Prostate gland (tissue), 2 donors: ENCODE measurements around the gene LYPD8.

Experiments used
- POLR2A ChIP-seq: fragments of 450-650 bp; IDR thresholded peaks from one replicate; pipeline ENCODE4 v1.6.1; 2016; ENCODE audit warnings: antibody characterized with exemption, mild to moderate bottlenecking
- POLR2AphosphoS5 ChIP-seq: sonication (generic); formaldehyde crosslinking; IDR thresholded peaks from one replicate; pipeline ENCODE4 v1.6.1; 2017; ENCODE audit warnings: antibody characterized with exemption
- TF ChIP-seq, protein P1 (sequence below), 4 experiments: fragments of 200-600 bp in 2 of 4; fragments of 450-650 bp in 2 of 4; sonication (generic) in 2 of 4; IDR thresholded peaks; 1 replicate in 3 of 4; 2 replicates in 1 of 4; pipeline ENCODE4 v1.5.1; 2016 to 2019; ENCODE audit warnings: antibody characterized with exemption in 4 of 4, mild to moderate bottlenecking in 2 of 4, moderate library complexity in 2 of 4

GRCh38 chr1:248758352-248758751 is 2.8 kb upstream of the LYPD8 start:
- TF ChIP-seq, protein P1, sequence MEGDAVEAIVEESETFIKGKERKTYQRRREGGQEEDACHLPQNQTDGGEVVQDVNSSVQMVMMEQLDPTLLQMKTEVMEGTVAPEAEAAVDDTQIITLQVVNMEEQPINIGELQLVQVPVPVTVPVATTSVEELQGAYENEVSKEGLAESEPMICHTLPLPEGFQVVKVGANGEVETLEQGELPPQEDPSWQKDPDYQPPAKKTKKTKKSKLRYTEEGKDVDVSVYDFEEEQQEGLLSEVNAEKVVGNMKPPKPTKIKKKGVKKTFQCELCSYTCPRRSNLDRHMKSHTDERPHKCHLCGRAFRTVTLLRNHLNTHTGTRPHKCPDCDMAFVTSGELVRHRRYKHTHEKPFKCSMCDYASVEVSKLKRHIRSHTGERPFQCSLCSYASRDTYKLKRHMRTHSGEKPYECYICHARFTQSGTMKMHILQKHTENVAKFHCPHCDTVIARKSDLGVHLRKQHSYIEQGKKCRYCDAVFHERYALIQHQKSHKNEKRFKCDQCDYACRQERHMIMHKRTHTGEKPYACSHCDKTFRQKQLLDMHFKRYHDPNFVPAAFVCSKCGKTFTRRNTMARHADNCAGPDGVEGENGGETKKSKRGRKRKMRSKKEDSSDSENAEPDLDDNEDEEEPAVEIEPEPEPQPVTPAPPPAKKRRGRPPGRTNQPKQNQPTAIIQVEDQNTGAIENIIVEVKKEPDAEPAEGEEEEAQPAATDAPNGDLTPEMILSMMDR (IDR thresholded peaks at IDR 0.05): no peak
- TF ChIP-seq POLR2AphosphoS5: no peak
- no peak for TF ChIP-seq POLR2A
